Retinal pigment epithelial cell (primary cell): Measurements from ENCODE around the gene IL27RA.

Source experiments
- DNase-seq: peaks from one replicate; pipeline ENCODE4 v3.0.0-alpha.2; 2010; ENCODE audit warnings: low read depth
- H3K4me3 ChIP-seq: 2 replicates; pipeline ENCODE4 v1.5.1; 2011; ENCODE audit warnings: mild to moderate bottlenecking, low read length, control low read depth, moderate library complexity
- TF ChIP-seq, protein P1 (sequence below): conservative IDR thresholded peaks from 2 replicates; pipeline ENCODE4 v1.5.1; 2011; ENCODE audit warnings: low read depth, low read length, control low read depth, inconsistent platforms

Gene IL27RA

DNA sequence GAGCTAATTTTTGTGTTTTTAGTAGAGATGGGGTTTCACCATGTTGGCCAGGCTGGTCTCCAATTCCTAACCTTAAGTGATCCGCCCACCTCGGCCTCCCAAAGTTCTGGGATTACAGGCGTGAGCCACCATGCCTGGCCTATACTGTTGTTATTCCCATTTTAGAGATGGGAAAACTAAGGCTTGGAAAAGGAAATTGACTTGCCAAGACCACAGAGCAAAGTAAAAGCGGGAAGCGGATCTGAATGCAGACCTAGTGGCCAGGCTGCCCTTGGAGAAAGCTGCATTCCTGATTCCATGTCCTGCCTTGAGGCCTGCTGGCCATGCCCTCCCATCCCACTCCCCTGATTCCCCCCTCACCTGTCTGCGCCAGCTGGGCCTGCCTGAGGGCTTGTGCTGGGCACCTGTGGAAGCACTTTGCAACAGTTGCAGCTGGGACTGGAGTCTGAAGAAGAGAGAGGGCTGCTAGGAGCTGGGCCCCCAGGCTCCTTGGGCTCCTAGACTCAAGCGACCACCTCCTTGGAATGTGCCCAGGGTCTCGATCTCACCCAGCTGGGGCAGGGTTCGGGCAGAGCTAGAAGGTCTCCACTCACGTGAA, 24.6 kb downstream of the IL27RA start:
- TF ChIP-seq, protein P1, sequence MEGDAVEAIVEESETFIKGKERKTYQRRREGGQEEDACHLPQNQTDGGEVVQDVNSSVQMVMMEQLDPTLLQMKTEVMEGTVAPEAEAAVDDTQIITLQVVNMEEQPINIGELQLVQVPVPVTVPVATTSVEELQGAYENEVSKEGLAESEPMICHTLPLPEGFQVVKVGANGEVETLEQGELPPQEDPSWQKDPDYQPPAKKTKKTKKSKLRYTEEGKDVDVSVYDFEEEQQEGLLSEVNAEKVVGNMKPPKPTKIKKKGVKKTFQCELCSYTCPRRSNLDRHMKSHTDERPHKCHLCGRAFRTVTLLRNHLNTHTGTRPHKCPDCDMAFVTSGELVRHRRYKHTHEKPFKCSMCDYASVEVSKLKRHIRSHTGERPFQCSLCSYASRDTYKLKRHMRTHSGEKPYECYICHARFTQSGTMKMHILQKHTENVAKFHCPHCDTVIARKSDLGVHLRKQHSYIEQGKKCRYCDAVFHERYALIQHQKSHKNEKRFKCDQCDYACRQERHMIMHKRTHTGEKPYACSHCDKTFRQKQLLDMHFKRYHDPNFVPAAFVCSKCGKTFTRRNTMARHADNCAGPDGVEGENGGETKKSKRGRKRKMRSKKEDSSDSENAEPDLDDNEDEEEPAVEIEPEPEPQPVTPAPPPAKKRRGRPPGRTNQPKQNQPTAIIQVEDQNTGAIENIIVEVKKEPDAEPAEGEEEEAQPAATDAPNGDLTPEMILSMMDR = no peak
- no peak for DNase-seq
- H3K4me3 ChIP-seq = no peak overlapping the region

DNA sequence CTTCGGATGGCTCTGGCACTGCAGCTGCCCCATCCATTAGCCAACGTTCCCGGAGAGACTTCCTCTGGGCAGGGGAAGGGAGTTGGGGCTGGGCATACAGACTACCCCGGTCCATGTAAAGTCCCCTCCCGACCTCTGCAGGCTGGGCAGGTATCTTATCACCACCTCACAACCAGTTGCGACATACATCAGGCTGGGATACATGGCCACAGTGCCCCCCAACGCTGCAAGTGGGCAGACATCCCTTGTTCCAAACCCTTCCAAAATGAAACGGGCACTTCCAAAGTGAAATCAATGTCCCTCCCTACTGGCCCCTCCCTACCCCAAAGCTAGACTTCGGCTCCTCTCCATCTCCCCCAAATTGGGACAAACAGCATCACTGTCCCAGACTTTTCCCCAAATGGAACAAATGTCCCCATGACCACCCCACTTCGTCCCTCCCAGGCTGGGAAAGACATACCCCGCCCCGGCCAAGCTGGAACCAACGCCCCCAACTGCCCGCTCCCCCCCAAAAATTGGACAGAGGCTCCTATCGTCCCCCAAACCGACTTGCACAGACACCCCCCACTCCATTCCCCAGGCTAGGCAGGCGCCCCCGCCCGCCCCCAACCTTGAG, 25.3 kb downstream of the IL27RA start:
- H3K4me3 ChIP-seq = no peak overlapping the region
- DNase-seq = no peak
- TF ChIP-seq, protein P1 = no peak

DNA sequence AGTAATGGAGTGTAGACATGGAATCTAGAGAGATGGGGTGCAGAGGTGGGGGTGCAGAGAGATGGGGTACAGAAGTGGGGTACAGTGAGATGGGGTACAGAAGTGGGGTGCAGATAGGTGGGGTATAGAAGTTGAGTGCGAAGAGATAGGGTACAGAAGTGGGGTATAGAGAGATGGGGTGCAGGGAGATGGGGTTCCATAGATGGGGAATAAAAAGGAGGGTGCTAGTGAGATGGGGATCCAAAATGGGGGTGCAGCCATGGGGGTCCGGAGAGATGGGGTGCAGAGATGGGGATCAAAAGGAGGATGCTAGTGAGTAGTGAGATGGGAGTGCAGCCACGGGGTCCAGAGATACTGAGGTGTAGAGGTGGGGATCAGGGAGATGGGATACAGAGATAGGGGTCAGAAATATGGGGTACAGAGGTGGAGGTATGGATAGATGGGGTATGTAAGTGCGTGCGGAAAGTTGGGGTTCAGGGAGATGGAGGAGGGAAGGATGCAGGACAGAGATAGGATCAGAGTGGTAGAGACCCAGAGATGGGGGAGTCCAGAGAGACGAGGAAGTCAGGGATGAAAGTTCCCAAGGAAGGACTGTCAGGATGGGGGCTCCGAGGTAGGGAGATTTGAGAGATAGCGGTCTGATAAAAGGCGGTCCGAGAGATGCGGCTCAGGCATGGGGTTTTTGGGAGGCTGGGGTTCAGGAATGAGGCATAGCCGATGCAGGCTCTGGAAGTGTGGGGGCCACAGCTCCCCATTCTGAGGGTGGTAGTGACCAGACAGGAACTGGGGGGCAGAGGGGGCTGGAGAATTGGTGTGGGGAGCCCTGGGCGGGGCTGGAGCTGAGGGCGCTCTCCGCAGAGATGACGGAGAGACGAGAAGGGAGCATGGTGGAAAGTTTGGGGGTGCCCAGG, 26.9 kb downstream of the IL27RA start:
- TF ChIP-seq, protein P1 = no peak
- no peak overlapping the region for H3K4me3 ChIP-seq
- DNase-seq = no peak

DNA sequence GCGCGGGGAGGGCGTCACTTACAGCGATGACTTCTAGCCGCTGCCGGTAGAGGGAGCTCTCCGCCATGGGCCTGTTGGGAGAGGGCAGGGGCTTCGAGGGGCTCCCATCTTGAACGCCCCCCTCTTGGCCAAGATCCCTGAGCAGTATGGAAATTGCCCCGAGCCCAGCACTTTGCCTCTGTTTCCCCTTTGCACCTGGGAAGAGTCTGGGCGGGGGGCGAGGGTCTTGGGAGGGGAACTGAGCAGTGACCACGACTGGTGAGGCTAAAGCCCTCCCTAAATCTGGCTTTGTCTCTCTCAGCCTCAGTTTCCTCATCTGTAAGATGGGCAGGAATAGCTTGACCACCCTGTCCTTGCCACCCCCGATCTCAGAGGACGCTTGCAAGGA, 27.5 kb downstream of the IL27RA start:
- TF ChIP-seq, protein P1 = peak; percentile 85
- H3K4me3 ChIP-seq = no peak overlapping the region
- no peak for DNase-seq

DNA sequence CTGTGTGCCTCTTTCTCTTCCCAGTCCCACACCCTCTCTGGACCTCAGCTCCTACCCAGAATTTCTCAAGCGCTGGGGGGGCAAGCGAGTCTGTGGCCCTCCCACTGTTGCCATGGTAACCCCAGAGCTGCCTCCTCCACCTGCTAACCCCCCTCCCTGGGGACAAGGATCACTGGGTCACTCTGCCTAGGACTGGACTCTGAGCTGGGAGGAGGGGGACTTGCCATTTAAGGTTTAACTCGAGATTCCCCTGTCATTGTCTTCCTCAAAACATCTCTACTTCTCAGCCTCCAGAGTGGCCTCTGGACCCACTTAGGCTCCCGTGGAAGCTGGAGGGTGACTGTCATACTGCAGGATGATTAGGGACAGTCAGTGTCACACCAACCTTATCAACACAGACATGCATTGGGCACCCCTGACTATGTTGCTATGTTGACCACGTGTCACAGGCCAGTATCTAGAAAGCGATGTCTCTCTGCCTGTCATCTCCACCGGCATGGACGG, 28.1 kb downstream of the IL27RA start:
- TF ChIP-seq, protein P1 = no peak
- no peak overlapping the region for H3K4me3 ChIP-seq
- no peak for DNase-seq

DNA sequence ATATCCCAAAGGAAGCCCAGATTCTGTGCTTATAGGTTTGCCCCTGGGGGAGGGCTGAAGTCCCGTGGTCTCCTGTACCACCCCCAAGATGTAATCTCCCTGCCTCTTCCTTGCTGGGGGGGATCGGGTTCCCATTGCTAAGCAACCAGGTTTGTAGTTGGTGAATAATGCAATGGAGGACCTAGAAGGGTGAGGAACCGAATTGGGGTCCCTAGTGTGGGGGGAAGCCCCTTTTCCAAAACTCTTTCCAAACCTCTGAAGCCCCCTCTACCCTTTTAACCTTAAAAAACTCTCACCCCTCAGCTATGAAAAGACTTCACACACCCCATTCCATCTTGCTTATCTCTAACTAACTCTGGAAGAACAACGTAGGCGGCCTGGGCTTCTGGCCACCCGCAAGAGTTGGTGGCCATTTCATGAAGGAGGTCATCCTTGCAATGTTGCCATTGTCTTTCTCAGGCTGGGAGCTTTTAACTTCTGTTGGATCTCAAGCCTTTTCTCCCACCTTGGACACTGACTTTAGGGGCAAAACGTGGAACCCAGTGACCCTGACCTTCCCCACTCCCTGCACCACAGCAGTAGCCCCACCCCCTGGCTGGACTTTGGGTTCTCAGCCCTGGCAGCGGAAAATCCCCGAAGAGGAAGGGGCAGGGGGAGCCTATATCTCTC, 29.7 kb downstream of the IL27RA start:
- H3K4me3 ChIP-seq = no peak overlapping the region
- DNase-seq = no peak
- TF ChIP-seq, protein P1 = no peak
